ENCODE results near the gene FYN.

FYN gene

DNA sequence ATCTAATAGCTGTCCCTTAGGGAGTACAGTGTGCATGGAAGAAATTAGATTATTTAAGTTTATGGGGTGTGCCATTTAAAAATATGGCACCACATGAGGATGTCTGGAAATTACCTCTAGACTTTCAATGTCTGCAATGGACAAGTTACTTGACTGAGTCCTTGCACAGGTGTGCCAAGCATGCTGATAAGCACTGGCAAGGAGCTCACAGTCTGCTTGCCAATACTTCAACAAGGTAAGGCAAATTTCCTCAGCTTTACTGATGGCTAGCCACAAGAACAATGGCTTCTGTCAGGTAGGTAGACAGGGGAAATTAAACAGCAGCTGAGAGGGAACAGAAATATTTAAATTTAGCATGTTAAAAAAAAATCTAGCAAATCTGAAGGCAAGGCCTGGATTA is 176.4 kb downstream of the FYN start (continued):
- TF ChIP-seq, protein P1, sequence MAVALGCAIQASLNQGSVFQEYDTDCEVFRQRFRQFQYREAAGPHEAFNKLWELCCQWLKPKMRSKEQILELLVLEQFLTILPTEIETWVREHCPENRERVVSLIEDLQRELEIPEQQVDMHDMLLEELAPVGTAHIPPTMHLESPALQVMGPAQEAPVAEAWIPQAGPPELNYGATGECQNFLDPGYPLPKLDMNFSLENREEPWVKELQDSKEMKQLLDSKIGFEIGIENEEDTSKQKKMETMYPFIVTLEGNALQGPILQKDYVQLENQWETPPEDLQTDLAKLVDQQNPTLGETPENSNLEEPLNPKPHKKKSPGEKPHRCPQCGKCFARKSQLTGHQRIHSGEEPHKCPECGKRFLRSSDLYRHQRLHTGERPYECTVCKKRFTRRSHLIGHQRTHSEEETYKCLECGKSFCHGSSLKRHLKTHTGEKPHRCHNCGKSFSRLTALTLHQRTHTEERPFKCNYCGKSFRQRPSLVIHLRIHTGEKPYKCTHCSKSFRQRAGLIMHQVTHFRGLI (tag by site-specific recombination; IDR thresholded peaks at IDR 0.05) = no peak
- TF ChIP-seq ZNF16 (tag by site-specific recombination; IDR thresholded peaks at IDR 0.05; ENCODE audit: low read depth) (no peak), ZNF707 (tag by site-specific recombination; IDR thresholded peaks at IDR 0.05) (no peak), ZNF169 (tag by site-specific recombination; IDR thresholded peaks at IDR 0.05) (no peak), ZBTB20 (tag by site-specific recombination; IDR thresholded peaks at IDR 0.05) (no peak)
- TF ChIP-seq, protein P2, sequence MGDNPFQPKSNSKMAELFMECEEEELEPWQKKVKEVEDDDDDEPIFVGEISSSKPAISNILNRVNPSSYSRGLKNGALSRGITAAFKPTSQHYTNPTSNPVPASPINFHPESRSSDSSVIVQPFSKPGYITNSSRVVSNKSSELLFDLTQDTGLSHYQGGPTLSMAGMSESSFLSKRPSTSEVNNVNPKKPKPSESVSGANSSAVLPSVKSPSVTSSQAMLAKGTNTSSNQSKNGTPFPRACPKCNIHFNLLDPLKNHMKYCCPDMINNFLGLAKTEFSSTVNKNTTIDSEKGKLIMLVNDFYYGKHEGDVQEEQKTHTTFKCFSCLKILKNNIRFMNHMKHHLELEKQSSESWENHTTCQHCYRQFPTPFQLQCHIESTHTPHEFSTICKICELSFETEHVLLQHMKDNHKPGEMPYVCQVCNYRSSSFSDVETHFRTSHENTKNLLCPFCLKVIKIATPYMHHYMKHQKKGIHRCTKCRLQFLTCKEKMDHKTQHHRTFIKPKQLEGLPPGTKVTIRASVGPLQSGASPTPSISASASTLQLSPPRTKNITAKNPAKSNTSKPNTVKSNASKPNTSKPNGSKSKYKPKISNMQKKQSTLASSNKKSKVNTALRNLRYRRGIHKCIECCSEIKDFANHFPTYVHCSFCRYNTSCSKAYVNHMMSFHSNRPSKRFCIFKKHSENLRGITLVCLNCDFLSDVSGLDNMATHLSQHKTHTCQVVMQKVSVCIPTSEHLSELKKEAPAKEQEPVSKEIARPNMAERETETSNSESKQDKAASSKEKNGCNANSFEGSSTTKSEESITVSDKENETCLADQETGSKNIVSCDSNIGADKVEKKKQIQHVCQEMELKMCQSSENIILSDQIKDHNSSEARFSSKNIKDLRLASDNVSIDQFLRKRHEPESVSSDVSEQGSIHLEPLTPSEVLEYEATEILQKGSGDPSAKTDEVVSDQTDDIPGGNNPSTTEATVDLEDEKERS (tag by site-specific recombination; IDR thresholded peaks at IDR 0.05) = no peak

DNA sequence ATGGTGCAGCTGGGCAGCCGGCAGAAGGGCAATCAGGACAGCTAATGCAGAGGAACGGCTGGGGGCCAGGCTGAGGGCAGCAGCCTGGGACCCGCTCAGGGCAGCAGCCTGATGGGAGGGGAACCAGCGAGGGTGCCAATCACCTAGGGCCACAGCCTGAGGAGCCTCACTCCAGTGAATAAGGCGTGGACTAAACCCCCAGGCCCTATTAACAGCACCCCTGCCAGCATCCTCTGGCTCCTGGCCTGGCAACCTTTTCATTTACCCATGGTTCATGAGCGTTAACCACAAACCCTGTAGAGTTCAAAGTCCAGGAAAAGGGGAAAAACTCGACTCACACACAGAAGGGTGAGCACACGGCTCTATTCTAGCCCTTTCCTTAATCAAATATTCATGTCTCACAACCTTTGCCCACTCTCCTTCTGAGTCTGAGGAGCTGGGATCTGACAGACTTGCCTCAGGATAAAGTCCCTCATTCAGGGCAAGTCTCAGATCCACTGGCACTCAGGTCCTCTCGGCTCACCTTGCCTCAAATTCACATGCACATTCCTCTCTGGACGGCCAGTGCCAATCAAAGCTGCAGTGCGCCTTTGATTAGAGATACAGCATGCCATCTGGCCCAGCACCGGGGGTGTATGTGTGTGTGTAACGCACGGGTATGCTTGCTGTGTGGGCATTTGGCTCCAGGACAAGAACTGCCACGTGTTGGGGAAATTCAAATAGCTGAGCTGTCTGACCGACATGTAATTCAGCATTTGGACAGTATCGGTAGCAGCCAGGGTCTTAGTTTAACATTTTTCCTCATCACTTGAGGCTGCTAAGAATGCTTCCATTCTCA is 180.7 kb downstream of the FYN start:
- no peak overlapping the region for H3K4me3 ChIP-seq (ENCODE audit: low read depth, low read length)
- no peaks in the 10 kb centered on the region for H3K9me3 ChIP-seq (ENCODE audit: control insufficient read depth, insufficient read depth, low read depth, low read length)
- ChIA-PET CTCF (interaction anchor here (0.6 to 0.7 kb wide), 2 partner anchors 34 to 435 kb away, joined by 3 to 4 read pairs; no protein-coding TSS in a partner anchor), POLR2A (no interaction called here)
- TF ChIP-seq ZNF529 (tag by site-specific recombination; IDR thresholded peaks at IDR 0.05; ENCODE audit: insufficient replicate concordance) (no peak), ZIC2 (tag by site-specific recombination; IDR thresholded peaks at IDR 0.05) (peak; percentile 41; the same call in 1 of the 2 replicates)
- TF ChIP-seq, protein P3, sequence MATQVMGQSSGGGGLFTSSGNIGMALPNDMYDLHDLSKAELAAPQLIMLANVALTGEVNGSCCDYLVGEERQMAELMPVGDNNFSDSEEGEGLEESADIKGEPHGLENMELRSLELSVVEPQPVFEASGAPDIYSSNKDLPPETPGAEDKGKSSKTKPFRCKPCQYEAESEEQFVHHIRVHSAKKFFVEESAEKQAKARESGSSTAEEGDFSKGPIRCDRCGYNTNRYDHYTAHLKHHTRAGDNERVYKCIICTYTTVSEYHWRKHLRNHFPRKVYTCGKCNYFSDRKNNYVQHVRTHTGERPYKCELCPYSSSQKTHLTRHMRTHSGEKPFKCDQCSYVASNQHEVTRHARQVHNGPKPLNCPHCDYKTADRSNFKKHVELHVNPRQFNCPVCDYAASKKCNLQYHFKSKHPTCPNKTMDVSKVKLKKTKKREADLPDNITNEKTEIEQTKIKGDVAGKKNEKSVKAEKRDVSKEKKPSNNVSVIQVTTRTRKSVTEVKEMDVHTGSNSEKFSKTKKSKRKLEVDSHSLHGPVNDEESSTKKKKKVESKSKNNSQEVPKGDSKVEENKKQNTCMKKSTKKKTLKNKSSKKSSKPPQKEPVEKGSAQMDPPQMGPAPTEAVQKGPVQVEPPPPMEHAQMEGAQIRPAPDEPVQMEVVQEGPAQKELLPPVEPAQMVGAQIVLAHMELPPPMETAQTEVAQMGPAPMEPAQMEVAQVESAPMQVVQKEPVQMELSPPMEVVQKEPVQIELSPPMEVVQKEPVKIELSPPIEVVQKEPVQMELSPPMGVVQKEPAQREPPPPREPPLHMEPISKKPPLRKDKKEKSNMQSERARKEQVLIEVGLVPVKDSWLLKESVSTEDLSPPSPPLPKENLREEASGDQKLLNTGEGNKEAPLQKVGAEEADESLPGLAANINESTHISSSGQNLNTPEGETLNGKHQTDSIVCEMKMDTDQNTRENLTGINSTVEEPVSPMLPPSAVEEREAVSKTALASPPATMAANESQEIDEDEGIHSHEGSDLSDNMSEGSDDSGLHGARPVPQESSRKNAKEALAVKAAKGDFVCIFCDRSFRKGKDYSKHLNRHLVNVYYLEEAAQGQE (tag by site-specific recombination; IDR thresholded peaks at IDR 0.05) = peak; percentile 72
- no peaks in the 10 kb centered on the region for H3K4me1 ChIP-seq (ENCODE audit: control insufficient read depth, insufficient read depth, low read length)
- H3K36me3 ChIP-seq (ENCODE audit: control insufficient read depth in 2 of 2, insufficient read depth in 1 of 2, low read length in 2 of 2) = peaks cover 18 to 95% of the 10 kb centered on the region in 2 experiments
- no peak overlapping the region for H3K27ac ChIP-seq (ENCODE audit: extremely low read depth, low read depth, low read length)

DNA sequence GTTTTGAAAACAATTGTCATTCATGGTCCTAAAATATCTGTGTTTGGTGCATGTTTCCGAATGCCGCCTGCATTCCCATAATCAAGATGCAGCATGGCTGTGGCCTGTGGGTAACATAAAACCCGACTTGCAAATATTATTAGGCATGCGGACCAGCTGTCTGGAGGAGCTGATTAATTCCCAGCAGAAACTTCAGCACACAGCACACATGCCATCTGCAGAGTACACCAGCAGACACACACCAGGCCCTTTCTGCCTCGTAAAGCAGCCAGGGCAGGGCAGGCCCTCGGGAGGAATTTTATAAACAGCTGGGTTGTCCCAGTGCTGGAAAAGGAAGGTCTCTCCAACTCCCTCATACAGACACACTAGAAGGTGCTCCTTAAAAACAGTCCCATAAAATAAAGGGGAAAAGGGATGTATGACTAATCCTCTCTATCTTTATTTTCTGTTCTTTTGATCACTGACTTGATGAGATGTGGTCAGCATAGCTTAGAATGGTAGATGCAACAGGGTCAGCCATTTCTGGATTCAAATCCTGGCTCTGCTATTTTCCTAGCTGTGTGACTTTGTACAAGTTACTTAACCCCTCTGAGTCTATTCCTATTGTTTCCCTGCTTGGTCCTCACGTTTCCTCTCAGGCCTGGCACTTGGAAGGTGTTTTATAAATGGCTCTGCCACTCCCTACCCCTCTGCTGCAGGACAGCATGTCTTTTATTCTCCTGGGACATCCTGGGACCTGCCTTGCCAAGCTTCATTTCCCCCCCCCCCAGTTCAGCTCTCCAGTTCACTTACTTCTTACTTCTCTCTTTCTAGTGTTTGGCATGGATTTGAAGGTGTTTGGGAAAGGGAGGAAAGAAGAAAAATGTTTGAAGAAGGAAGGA is 181.7 kb downstream of the FYN start:
- POLR2A ChIA-PET = no interaction called here
- H3K27ac ChIP-seq (ENCODE audit: extremely low read depth, low read depth, low read length) = no peak overlapping the region
- peaks cover 18 to 88% of the 10 kb centered on the region in 2 experiments for H3K36me3 ChIP-seq (ENCODE audit: control insufficient read depth in 2 of 2, insufficient read depth in 1 of 2, low read length in 2 of 2)
- H3K4me3 ChIP-seq (ENCODE audit: low read depth, low read length) = no peak overlapping the region
- CTCF ChIA-PET = no interaction called here
- no peaks in the 10 kb centered on the region for H3K4me1 ChIP-seq (ENCODE audit: control insufficient read depth, insufficient read depth, low read length)
- no peaks in the 10 kb centered on the region for H3K9me3 ChIP-seq (ENCODE audit: control insufficient read depth, insufficient read depth, low read depth, low read length)
- TF ChIP-seq ZNF140 (tag by site-specific recombination; IDR thresholded peaks at IDR 0.05) (no peak), ZNF530 (tag by site-specific recombination; IDR thresholded peaks at IDR 0.05; ENCODE audit: low read depth) (no peak), ZNF658 (tag by site-specific recombination; IDR thresholded peaks at IDR 0.05) (no peak), ZNF610 (tag by site-specific recombination; IDR thresholded peaks at IDR 0.05; ENCODE audit: borderline replicate concordance) (no peak), ZNF2 (tag by site-specific recombination; IDR thresholded peaks at IDR 0.05) (no peak)
- TF ChIP-seq, protein P4, sequence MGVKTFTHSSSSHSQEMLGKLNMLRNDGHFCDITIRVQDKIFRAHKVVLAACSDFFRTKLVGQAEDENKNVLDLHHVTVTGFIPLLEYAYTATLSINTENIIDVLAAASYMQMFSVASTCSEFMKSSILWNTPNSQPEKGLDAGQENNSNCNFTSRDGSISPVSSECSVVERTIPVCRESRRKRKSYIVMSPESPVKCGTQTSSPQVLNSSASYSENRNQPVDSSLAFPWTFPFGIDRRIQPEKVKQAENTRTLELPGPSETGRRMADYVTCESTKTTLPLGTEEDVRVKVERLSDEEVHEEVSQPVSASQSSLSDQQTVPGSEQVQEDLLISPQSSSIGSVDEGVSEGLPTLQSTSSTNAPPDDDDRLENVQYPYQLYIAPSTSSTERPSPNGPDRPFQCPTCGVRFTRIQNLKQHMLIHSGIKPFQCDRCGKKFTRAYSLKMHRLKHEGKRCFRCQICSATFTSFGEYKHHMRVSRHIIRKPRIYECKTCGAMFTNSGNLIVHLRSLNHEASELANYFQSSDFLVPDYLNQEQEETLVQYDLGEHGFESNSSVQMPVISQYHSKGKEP (tag by site-specific recombination; IDR thresholded peaks at IDR 0.05) = no peak
- TF ChIP-seq, protein P5, sequence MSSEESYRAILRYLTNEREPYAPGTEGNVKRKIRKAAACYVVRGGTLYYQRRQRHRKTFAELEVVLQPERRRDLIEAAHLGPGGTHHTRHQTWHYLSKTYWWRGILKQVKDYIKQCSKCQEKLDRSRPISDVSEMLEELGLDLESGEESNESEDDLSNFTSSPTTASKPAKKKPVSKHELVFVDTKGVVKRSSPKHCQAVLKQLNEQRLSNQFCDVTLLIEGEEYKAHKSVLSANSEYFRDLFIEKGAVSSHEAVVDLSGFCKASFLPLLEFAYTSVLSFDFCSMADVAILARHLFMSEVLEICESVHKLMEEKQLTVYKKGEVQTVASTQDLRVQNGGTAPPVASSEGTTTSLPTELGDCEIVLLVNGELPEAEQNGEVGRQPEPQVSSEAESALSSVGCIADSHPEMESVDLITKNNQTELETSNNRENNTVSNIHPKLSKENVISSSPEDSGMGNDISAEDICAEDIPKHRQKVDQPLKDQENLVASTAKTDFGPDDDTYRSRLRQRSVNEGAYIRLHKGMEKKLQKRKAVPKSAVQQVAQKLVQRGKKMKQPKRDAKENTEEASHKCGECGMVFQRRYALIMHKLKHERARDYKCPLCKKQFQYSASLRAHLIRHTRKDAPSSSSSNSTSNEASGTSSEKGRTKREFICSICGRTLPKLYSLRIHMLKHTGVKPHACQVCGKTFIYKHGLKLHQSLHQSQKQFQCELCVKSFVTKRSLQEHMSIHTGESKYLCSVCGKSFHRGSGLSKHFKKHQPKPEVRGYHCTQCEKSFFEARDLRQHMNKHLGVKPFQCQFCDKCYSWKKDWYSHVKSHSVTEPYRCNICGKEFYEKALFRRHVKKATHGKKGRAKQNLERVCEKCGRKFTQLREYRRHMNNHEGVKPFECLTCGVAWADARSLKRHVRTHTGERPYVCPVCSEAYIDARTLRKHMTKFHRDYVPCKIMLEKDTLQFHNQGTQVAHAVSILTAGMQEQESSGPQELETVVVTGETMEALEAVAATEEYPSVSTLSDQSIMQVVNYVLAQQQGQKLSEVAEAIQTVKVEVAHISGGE (tag by site-specific recombination; conservative IDR thresholded peaks at IDR 0.05; ENCODE audit: low read depth) = no peak

Data from HEK293 (cell line).